Hepatocyte (in vitro differentiated cells): ENCODE data around the gene SURF2. TPM values are rescaled to one million over a fixed set of nuclear protein-coding genes. Genes with fewer than 3 reads are reported as not detected.

Experiments
- DNase-seq: peaks from one replicate; pipeline ENCODE4 v3.0.0-alpha.2; 2016; ENCODE audit warnings: low spot score
- H2AFZ ChIP-seq: fragments of 200-600 bp; sonication (generic); 2 replicates; pipeline ENCODE4 v1.6.0; 2016; ENCODE audit warnings: antibody characterized with exemption, mild to moderate bottlenecking
- H3K27ac ChIP-seq: fragments of 200-600 bp; sonication (generic); 2 replicates; pipeline ENCODE4 v1.5.1; 2016; ENCODE audit warnings: mild to moderate bottlenecking
- H3K27me3 ChIP-seq: fragments of 200-600 bp; sonication (generic); 2 replicates; pipeline ENCODE4 v1.6.1; 2016
- H3K36me3 ChIP-seq: fragments of 200-600 bp; sonication (generic); replicated peaks from 2 replicates; pipeline ENCODE4 v1.5.1; 2016; ENCODE audit warnings: low read depth; ENCODE audit not compliant: insufficient read depth
- H3K4me1 ChIP-seq: fragments of 200-600 bp; sonication (generic); 2 replicates; pipeline ENCODE4 v1.5.1; 2016; ENCODE audit warnings: mild to moderate bottlenecking, moderate library complexity; ENCODE audit not compliant: insufficient read depth
- H3K4me2 ChIP-seq: fragments of 200-600 bp; sonication (generic); 2 replicates; pipeline ENCODE4 v1.6.0; 2016
- H3K4me3 ChIP-seq: fragments of 200-600 bp; sonication (generic); 2 replicates; pipeline ENCODE4 v1.5.1; 2016; ENCODE audit warnings: mild to moderate bottlenecking
- H3K79me2 ChIP-seq: fragments of 200-600 bp; sonication (generic); 2 replicates; pipeline ENCODE4 v1.6.0; 2017; ENCODE audit warnings: mild to moderate bottlenecking
- H3K9me2 ChIP-seq: fragments of 200-600 bp; sonication (generic); replicated peaks from 2 replicates; pipeline ENCODE4 v1.6.0; 2017; ENCODE audit warnings: mild to moderate bottlenecking; ENCODE audit not compliant: insufficient read depth
- H3K9me3 ChIP-seq: fragments of 200-600 bp; sonication (generic); 2 replicates; pipeline ENCODE4 v1.5.1; 2016; ENCODE audit warnings: low read depth, mild to moderate bottlenecking
- H4K20me1 ChIP-seq: fragments of 200-600 bp; sonication (generic); 2 replicates; pipeline ENCODE4 v1.6.0; 2016; ENCODE audit warnings: mild to moderate bottlenecking; ENCODE audit not compliant: insufficient read depth, poor library complexity, severe bottlenecking
- CTCF ChIP-seq: fragments of 200-600 bp; sonication (generic); IDR thresholded peaks from 2 replicates; pipeline ENCODE4 v1.5.1; 2016; ENCODE audit warnings: antibody characterized with exemption, mild to moderate bottlenecking; ENCODE audit not compliant: poor library complexity
- EZH2 ChIP-seq: fragments of 200-600 bp; sonication (generic); IDR thresholded peaks from 2 replicates; pipeline ENCODE4 v1.6.1; 2016; ENCODE audit warnings: antibody characterized with exemption, mild to moderate bottlenecking, borderline replicate concordance
- EZH2phosphoT487 ChIP-seq: fragments of 200-600 bp; sonication (generic); IDR thresholded peaks from one replicate; pipeline ENCODE4 v1.6.1; 2018; ENCODE audit warnings: antibody characterized with exemption, mild to moderate bottlenecking, low read depth, moderate library complexity; ENCODE audit not compliant: unreplicated experiment, severe bottlenecking
- WGBS: methylation state at CpG from one replicate; pipeline ENCODE4 v1.1.6; 2016; ENCODE audit warnings: low lambda C conversion rate; ENCODE audit errors: missing lambda C conversion rate; 5-methylcytosine and 5-hydroxymethylcytosine counted together
- polyA plus RNA-seq: library from polyadenylated mRNA; unstranded; fragments of >200 nt; fragmentation: Nextera tagmentation; extraction: Ambion mirVana; gene quantifications from 2 replicates; pipeline ENCODE4 v1.2.1, GENCODE V29; 2016
- small RNA-seq: library from RNA; depleted of rRNA; stranded (forward); fragments of <200 nt; gene quantifications from one replicate; pipeline ENCODE3, GENCODE V24; 2014
- total RNA-seq: library from RNA; depleted of rRNA; stranded (reverse); fragments of >200 nt; gene quantifications from 2 replicates; pipeline ENCODE4 v1.2.3, GENCODE V29; 2014

Gene SURF2
- total and polyA plus RNA-seq, 2 experiments from 2014 or later: 13.6 to 22.9 TPM

DNA sequence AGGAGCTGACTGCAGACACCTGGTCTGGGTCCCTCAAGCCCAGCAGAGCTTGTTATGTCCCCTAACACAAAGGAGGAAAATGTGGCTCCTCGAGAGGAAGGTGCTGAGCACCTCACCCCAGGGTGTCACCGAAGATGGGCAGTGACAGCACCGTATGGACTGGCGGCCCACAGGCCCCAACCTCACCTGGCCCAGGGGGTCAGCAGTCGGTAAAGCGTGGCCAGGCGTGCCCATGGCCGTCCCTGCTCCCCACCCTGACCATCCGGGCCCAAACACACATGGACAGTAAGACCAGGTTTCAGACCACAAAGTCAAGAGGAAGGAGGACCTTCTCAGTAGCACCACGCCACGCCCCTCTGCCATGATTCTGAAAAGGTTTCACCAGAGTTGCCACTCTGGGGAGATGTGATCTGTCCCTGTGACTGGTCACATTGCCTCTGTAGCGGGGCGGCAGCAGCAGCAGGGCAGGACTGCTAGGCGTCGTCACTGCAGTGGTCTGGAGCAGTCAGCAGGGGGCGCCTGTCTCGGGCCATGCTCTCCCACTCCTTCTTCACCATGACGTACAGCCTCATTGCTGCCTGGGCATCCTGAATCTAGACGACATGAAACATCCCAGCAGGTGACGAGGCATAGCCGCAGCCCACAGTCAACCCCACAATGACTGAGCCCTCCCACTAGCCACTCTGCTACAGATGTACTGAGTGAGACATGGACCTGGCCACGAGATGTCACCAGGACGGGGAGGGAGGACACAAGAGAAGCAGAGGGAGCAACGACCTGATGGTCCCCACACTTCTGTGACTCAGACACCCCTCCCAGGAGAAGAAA, 50.3 kb downstream of the SURF2 start:
- H3K36me3 ChIP-seq: no peaks in the 10 kb centered on the region
- H2AFZ ChIP-seq: no peak overlapping the region
- no peaks in the 10 kb centered on the region for H3K9me2 ChIP-seq
- H3K4me2 ChIP-seq: no peak overlapping the region
- no peaks in the 10 kb centered on the region for H3K27me3 ChIP-seq
- TF ChIP-seq CTCF (peak; percentile 88), EZH2phosphoT487 (no peak)
- no peak overlapping the region for H3K27ac ChIP-seq
- WGBS: 65% methylated on average over 24 of the region's 24 CpGs
- H3K4me1 ChIP-seq: no peaks in the 10 kb centered on the region
- no peak overlapping the region for H3K4me3 ChIP-seq
- H4K20me1 ChIP-seq: no peaks in the 10 kb centered on the region
- no peaks in the 10 kb centered on the region for H3K79me2 ChIP-seq
- no peaks in the 10 kb centered on the region for H3K9me3 ChIP-seq
- DNase-seq: peak; percentile 88

DNA sequence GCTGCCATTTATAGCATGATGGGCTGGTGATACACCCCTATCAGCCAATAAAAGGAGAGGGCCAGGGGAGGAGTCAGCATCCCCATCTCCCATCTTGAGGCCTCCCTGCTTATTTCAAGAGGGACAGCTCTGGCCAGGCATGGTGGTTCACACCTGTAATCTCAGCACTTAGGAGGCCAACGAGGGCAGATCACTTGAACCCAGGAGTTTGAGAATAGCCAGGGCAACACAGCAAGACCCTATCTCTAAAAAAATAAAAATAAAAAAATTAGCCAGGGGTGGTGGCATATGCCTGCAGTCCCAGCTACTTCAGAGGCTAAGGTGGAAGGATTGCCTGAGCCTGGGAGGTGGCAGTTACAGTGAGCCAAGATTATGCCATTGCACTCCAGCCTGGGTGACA, 51.7 kb downstream of the SURF2 start:
- H2AFZ ChIP-seq: no peak overlapping the region
- no peaks in the 10 kb centered on the region for H3K9me3 ChIP-seq
- no peaks in the 10 kb centered on the region for H3K27me3 ChIP-seq
- no peaks in the 10 kb centered on the region for H3K36me3 ChIP-seq
- no peaks in the 10 kb centered on the region for H4K20me1 ChIP-seq
- no peak overlapping the region for H3K4me2 ChIP-seq
- no peak overlapping the region for H3K4me3 ChIP-seq
- TF ChIP-seq CTCF (no peak), EZH2 (no peak), EZH2phosphoT487 (no peak)
- H3K27ac ChIP-seq: no peak overlapping the region
- 100% methylated on average over 1 of the region's 1 CpG for WGBS
- H3K4me1 ChIP-seq: no peaks in the 10 kb centered on the region
- no peak for DNase-seq
- H3K9me2 ChIP-seq: no peaks in the 10 kb centered on the region
- peaks cover 2% of the 10 kb centered on the region for H3K79me2 ChIP-seq

Small RNA genes lying within 50 kb of the gene (small RNA-seq; reads per million reads assigned to genes)
- gene RF00019: not detected
- not detected for gene SNORD24
- gene SNORD36A: not detected
- gene SNORD36B: not detected
- gene SNORD36C: not detected

Other genes starting within 250 kb of the SURF2 start
- gene RALGDS, start 235.3 kb upstream of the SURF2 start, total RNA-seq: 26.9 and 30.9 TPM in 2 replicates
- 48.0 and 51.7 TPM in 2 replicates for gene RALGDS, start 235.3 kb upstream of the SURF2 start, polyA plus RNA-seq
- 10.1 and 15.5 TPM in 2 replicates for gene GBGT1, start 192.6 kb upstream of the SURF2 start, total RNA-seq
- 4.0 and 5.8 TPM in 2 replicates for gene GBGT1, start 192.6 kb upstream of the SURF2 start, polyA plus RNA-seq
- not detected in 2 replicates for gene OBP2B, start 147.3 kb upstream of the SURF2 start, total RNA-seq
- gene OBP2B, start 147.3 kb upstream of the SURF2 start, polyA plus RNA-seq: not detected in 2 replicates
- 3.4 and 4.8 TPM in 2 replicates for gene ABO, start 81.3 kb upstream of the SURF2 start, total RNA-seq
- gene ABO, start 81.3 kb upstream of the SURF2 start, polyA plus RNA-seq: 9.5 and 15.7 TPM in 2 replicates
- gene SURF6, start 20.4 kb upstream of the SURF2 start, total RNA-seq: 20.2 and 23.4 TPM in 2 replicates
- 22.9 and 24.3 TPM in 2 replicates for gene SURF6, start 20.4 kb upstream of the SURF2 start, polyA plus RNA-seq
- gene MED22, start 8.4 kb upstream of the SURF2 start, total RNA-seq: 15.3 and 18.8 TPM in 2 replicates
- gene MED22, start 8.4 kb upstream of the SURF2 start, polyA plus RNA-seq: 18.7 and 23.4 TPM in 2 replicates
- 2,138 and 2,226 TPM in 2 replicates for gene RPL7A, start 8.3 kb upstream of the SURF2 start, total RNA-seq
- gene RPL7A, start 8.3 kb upstream of the SURF2 start, polyA plus RNA-seq: 377 and 404 TPM in 2 replicates
- 33.9 and 37.4 TPM in 2 replicates for gene SURF1, start 63 bp upstream of the SURF2 start, total RNA-seq
- gene SURF1, start 63 bp upstream of the SURF2 start, polyA plus RNA-seq: 76.5 and 83.9 TPM in 2 replicates
- gene SURF4, start 19.5 kb downstream of the SURF2 start, total RNA-seq: 354 and 374 TPM in 2 replicates
- 294 and 360 TPM in 2 replicates for gene SURF4, start 19.5 kb downstream of the SURF2 start, polyA plus RNA-seq
- 0.10 and 0.48 TPM in 2 replicates for gene STKLD1, start 19.8 kb downstream of the SURF2 start, total RNA-seq
- 1.6 and 2.5 TPM in 2 replicates for gene STKLD1, start 19.8 kb downstream of the SURF2 start, polyA plus RNA-seq
- gene REXO4, start 61.5 kb downstream of the SURF2 start, total RNA-seq: 16.6 and 19.4 TPM in 2 replicates
- 17.2 and 18.0 TPM in 2 replicates for gene REXO4, start 61.5 kb downstream of the SURF2 start, polyA plus RNA-seq
- gene ADAMTS13, start 65.8 kb downstream of the SURF2 start, total RNA-seq: 1.5 and 6.8 TPM in 2 replicates
- 6.5 and 11.4 TPM in 2 replicates for gene ADAMTS13, start 65.8 kb downstream of the SURF2 start, polyA plus RNA-seq
- gene CACFD1, start 103.4 kb downstream of the SURF2 start, total RNA-seq: 31.5 and 37.8 TPM in 2 replicates
- 49.2 and 50.4 TPM in 2 replicates for gene CACFD1, start 103.4 kb downstream of the SURF2 start, polyA plus RNA-seq
- 5.7 and 7.3 TPM in 2 replicates for gene SLC2A6, start 122.5 kb downstream of the SURF2 start, total RNA-seq
- 10.6 and 14.8 TPM in 2 replicates for gene SLC2A6, start 122.5 kb downstream of the SURF2 start, polyA plus RNA-seq
- gene MYMK, start 168.4 kb downstream of the SURF2 start, total RNA-seq: not detected in 2 replicates
- gene MYMK, start 168.4 kb downstream of the SURF2 start, polyA plus RNA-seq: 0.91 and 1.3 TPM in 2 replicates
- gene ADAMTSL2, start 178.2 kb downstream of the SURF2 start, total RNA-seq: 2.2 and 2.7 TPM in 2 replicates
- 1.5 and 2.3 TPM in 2 replicates for gene ADAMTSL2, start 178.2 kb downstream of the SURF2 start, polyA plus RNA-seq